OCI-LY3 (cell line): Measurements from ENCODE around the gene TMC5.

Experiments
- H2AFZ ChIP-seq: fragments of 200-600, 300-600 bp; shearing (Covaris generic); 2 replicates; pipeline ENCODE4 v1.6.0; 2014; ENCODE audit warnings: antibody characterized with exemption, low read depth, low read length
- H3K27ac ChIP-seq: fragments of 200-600, 300-600 bp; sonication (generic); 2 replicates; pipeline ENCODE4 v1.5.1; 2014; ENCODE audit warnings: mild to moderate bottlenecking, low read length, moderate library complexity, mixed read lengths
- H3K27me3 ChIP-seq: fragments of 200-600, 300-600 bp; sonication (generic); 2 replicates; pipeline ENCODE4 v1.6.1; 2014; ENCODE audit warnings: low read depth, low read length, mixed read lengths
- H3K36me3 ChIP-seq: fragments of 200-600, 300-600 bp; sonication (generic); replicated peaks from 2 replicates; pipeline ENCODE3; 2014; ENCODE audit warnings: low read depth, low read length, mixed read lengths
- H3K4me1 ChIP-seq: fragments of 300-600, 200-600 bp; sonication (generic); 2 replicates; pipeline ENCODE4 v1.6.1; 2014; ENCODE audit warnings: low read length, mixed read lengths
- H3K4me2 ChIP-seq: fragments of 200-600, 300-600 bp; sonication (generic); 2 replicates; pipeline ENCODE4 v1.6.1; 2014; ENCODE audit warnings: low read length, mixed read lengths
- H3K4me3 ChIP-seq: fragments of 300-600, 200-600 bp; sonication (generic); 2 replicates; pipeline ENCODE4 v1.5.1; 2014; ENCODE audit warnings: antibody characterized with exemption, mild to moderate bottlenecking, low read length, moderate library complexity
- H3K79me2 ChIP-seq: fragments of 300-600, 200-600 bp; shearing (Covaris generic); 2 replicates; pipeline ENCODE4 v1.6.1; 2014; ENCODE audit warnings: mild to moderate bottlenecking, low read length, mixed read lengths
- H3K9ac ChIP-seq: fragments of 300-600, 200-600 bp; shearing (Covaris generic); 2 replicates; pipeline ENCODE4 v1.6.0; 2014; ENCODE audit warnings: mild to moderate bottlenecking, low read length, moderate library complexity
- H3K9me3 ChIP-seq: fragments of 200-600, 300-600 bp; shearing (Covaris generic); 2 replicates; pipeline ENCODE4 v1.6.1; 2014; ENCODE audit warnings: low read length, mixed read lengths; ENCODE audit not compliant: insufficient read depth
- H4K20me1 ChIP-seq: fragments of 200-600, 300-600 bp; sonication (generic); 2 replicates; pipeline ENCODE4 v1.6.1; 2016; ENCODE audit warnings: low read length, mixed read lengths; ENCODE audit not compliant: insufficient read depth
- CTCF ChIP-seq: fragments of 200-600, 300-600 bp; sonication (generic); IDR thresholded peaks from 2 replicates; pipeline ENCODE4 v1.5.1; 2014; ENCODE audit warnings: antibody characterized with exemption, low read length, low read depth
- EZH2phosphoT487 ChIP-seq: fragments of 200-600 bp; shearing (Covaris generic); IDR thresholded peaks from 2 replicates; pipeline ENCODE4 v1.6.1; 2018; ENCODE audit warnings: antibody characterized with exemption, mixed run types, low read depth

The TMC5 gene

GRCh38 chr16:19430345-19430744, 12.7 kb downstream of the TMC5 start:
- Histone ChIP-seq H4K20me1 (no peaks in the 10 kb centered on the region), H2AFZ (no peak overlapping the region), H3K79me2 (no peaks in the 10 kb centered on the region), H3K9me3 (no peaks in the 10 kb centered on the region), H3K9ac (no peak overlapping the region), H3K4me3 (no peak overlapping the region), H3K4me2 (no peak overlapping the region), H3K27ac (no peak overlapping the region), H3K27me3 (no peaks in the 10 kb centered on the region), H3K4me1 (peaks cover 34% of the 10 kb centered on the region), H3K36me3 (peaks cover 24% of the 10 kb centered on the region)
- TF ChIP-seq CTCF (no peak), EZH2phosphoT487 (no peak)

- Histone ChIP-seq H3K9ac (no peak overlapping the region), H3K9me3 (no peaks in the 10 kb centered on the region), H2AFZ (no peak overlapping the region), H3K36me3 (peaks cover 28% of the 10 kb centered on the region), H4K20me1 (no peaks in the 10 kb centered on the region), H3K4me2 (peak overlapping the region; percentile 1; the same call in 1 of the 2 replicates), H3K27me3 (no peaks in the 10 kb centered on the region), H3K27ac (peak overlapping the region; percentile 43), H3K79me2 (no peaks in the 10 kb centered on the region), H3K4me1 (peaks cover 49% of the 10 kb centered on the region), H3K4me3 (no peak overlapping the region)
- TF ChIP-seq CTCF (no peak), EZH2phosphoT487 (no peak)
Measured at GRCh38 chr16:19431636-19432340, 14.1 kb downstream of the TMC5 start.

GRCh38 chr16:19432429-19432828, 14.7 kb downstream of the TMC5 start:
- H3K9me3 ChIP-seq, result no peaks in the 10 kb centered on the region
- H3K9ac ChIP-seq, result no peak overlapping the region
- no peak overlapping the region for H3K4me3 ChIP-seq
- TF ChIP-seq EZH2phosphoT487 (no peak), CTCF (no peak)
- H3K4me2 ChIP-seq, result peak overlapping the region; percentile 1; the same call in 1 of the 2 replicates
- H4K20me1 ChIP-seq, result no peaks in the 10 kb centered on the region
- H3K27me3 ChIP-seq, result no peaks in the 10 kb centered on the region
- H3K36me3 ChIP-seq, result peaks cover 28% of the 10 kb centered on the region
- H3K27ac ChIP-seq, result peak overlapping the region; percentile 43
- no peak overlapping the region for H2AFZ ChIP-seq
- no peaks in the 10 kb centered on the region for H3K79me2 ChIP-seq
- H3K4me1 ChIP-seq, result peaks cover 54% of the 10 kb centered on the region

GRCh38 chr16:19434584-19434983, 16.9 kb downstream of the TMC5 start:
- TF ChIP-seq EZH2phosphoT487, result no peak
- TF ChIP-seq CTCF, result no peak
- H3K9ac ChIP-seq, result no peak overlapping the region
- peaks cover 75% of the 10 kb centered on the region for H3K4me1 ChIP-seq
- no peaks in the 10 kb centered on the region for H3K79me2 ChIP-seq
- no peaks in the 10 kb centered on the region for H3K9me3 ChIP-seq
- H3K27ac ChIP-seq, result no peak overlapping the region
- H4K20me1 ChIP-seq, result no peaks in the 10 kb centered on the region
- H3K4me2 ChIP-seq, result no peak overlapping the region
- H2AFZ ChIP-seq, result no peak overlapping the region
- H3K27me3 ChIP-seq, result no peaks in the 10 kb centered on the region
- H3K4me3 ChIP-seq, result no peak overlapping the region
- H3K36me3 ChIP-seq, result peaks cover 28% of the 10 kb centered on the region
